ENCODE results near the gene FOXI1.
"Not testable (repeated sequence)": the region's sequence is repeated elsewhere in the genome, so short reads cannot be mapped to it uniquely, and the experiment has no call there.

The FOXI1 gene

GRCh38 chr5:170132269-170132975 lies 26.7 kb downstream of the FOXI1 start:
- no peak for DNase-seq

DNA sequence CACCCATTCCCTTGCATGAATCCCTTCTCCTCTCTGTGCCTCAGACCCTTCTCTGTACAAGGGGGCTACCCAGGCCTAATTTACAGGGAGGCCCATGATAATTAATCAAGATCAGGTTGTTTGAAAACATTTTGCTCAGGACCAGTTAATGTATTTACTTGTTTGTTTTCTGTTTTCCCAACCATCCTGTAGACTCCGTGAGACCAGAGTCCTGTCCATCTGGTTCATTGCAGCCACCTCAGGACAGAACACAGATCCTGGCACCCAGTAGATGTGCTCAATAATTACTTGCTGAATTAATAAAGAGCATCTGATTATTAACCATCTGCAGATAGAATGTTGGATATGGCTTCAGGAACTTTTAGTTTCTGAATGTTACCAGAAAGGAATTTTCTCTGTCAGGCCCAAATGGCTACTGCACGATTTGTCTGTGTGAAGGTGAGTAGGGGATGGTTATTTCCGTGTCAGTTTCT lies 27.3 kb downstream of the FOXI1 start:
- no peak for DNase-seq

DNA sequence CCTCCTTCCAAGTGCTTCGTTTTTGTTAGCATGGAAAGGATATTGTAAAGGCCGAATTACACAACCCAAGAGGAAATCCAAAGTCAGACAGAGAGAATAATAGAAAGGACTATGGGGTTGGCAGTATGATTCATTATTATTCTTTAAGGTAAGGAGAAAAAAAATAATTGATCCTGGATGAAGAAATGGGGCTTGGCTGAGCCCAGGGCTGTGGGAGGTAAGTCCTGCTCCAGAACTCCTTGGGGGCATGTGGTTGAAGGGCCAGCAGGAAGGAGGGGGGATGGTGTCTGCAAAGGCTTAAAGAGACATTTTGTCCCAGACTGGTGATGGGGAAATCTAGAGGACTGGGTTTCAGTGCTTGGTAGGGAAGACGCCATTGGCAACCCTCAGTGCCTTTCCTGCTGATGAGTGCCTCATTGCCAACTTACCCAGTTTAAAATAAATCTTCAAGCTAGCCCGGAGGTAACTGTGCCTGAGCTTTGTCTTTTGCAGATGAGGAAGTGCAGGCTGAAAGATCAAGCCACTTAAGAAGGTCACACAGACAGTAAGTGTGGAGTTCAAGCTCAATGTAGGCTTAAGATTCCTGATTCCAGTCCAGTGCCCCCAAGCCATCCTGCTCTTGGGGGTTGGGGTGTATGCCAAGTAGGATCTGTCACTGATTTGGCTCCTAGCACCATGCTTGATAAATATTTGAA lies 30.2 kb downstream of the FOXI1 start:
- no peak for DNase-seq

DNA sequence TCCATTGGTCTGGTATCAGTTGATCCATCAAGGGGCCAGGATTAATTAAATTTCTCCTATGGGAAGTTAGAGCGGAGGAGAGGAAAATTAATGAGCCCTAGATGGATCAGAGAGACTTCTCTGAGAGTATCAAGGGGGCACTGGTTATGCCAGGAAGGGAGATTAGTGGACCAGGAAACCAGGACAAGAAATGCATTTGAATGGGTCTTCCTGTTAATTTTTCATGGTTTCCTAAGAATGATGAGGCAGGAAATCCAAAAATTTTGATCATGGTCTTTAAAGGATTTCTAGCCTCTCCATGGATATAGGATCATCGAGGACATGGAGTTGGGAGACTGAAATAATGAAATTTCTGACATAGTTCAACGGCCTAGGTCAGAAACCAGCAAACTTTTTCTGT lies 30.8 kb downstream of the FOXI1 start:
- DNase-seq: no peak

- DNase-seq: no peak
Observed at GRCh38 chr5:170137694-170138214, 32.1 kb downstream of the FOXI1 start.

- DNase-seq: no peak
Observed at GRCh38 chr5:170138273-170138672, 32.6 kb downstream of the FOXI1 start.

GRCh38 chr5:170139786-170140335 lies 34.2 kb downstream of the FOXI1 start:
- no peak for DNase-seq

GRCh38 chr5:170141196-170141595 lies 35.5 kb downstream of the FOXI1 start:
- DNase-seq: not testable (repeated sequence)

DNA sequence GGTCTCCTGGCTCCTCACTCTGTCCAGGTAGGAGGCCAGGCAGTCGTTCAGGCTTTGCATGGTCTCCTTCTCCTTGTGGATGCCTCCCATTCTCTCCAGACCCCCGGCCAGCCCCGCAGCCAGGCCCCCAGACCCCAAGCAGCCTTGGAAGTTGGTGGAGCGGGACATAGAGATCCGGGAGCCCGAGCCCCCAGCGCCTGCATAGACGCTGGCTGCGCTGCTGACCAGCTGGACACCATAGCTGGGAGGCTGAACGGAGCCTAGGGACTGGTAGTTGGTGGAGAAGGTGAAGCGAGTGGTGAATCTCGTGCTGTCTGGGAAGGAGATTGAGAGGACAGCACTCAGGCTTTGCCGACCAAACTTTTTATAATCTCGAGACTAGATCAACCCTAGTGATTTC lies 35.9 kb downstream of the FOXI1 start:
- DNase-seq: no peak

DNA sequence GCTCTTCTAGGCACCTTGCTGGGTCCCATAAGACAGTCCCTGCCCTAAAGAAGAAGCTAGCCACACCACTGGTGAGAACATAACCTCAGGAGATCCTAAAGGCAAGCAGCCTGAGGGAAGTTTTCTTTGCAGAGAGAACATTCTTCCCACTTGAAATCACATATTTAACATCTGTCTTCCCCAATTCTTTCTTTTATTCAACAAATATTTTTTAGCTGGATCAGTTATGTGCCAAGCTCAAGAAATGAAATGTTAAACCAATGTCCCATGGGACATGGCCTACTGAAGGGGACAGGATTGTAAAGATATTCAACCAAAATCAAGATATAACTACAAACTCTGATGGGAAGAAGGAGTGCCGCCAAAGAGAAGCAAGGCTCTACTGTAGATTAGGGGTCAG lies 36.5 kb downstream of the FOXI1 start:
- no peak for DNase-seq

GRCh38 chr5:170143091-170143490 lies 37.4 kb downstream of the FOXI1 start:
- DNase-seq: no peak

DNA sequence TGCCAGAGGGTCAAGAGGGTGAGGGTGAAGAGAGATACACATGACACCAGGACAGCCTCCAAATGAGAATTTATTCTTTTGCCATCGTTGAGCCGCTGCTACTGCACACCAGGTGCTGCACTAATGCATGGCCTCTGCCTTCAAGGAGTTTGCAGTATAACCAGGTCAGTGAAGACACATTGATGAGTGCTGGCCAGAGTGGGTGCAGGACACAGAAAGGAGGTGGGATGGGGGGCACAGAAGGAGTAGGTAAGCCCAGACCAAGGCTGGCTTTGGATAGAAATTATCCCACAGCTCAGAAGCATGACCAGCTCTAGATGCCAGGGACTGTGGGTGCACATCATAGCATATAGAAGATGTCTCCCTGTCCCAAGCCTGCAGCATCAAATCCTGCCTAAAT lies 38.0 kb downstream of the FOXI1 start:
- DNase-seq: no peak

DNA sequence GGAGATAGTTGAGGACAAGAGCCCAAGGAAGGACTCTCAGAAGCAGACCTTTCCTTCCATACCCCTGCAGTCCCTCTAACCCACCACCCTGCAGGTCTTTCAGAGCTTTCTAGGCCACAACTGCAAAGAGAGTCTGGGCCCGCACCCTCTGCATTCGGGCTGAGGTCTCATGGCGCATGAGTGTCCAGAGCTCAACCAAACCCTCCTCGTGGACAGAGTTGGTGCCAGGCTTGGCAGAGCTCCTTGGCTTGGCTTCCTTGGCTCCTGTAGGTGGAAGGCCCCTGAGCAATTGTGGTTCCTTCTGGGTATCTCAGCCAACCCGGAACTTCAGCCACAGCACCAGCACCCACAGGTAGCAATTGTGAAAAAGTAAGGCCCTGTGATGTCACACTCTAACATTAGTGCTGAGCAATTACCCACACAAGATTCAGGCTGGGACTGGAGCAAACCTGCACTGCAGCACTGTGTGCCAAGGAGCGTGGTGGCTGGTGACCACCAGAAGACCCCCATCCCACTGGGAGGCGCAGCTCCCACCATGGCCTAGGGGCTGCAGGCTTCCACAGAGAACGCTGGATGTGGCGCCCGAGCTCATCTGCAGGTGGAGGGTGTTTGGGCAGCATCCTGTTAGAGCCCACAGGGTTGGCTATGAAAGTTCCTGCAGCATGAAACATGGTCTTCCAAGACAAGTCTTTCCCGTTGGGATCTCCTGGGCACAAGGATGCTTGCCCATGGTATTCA lies 38.8 kb downstream of the FOXI1 start:
- no peak for DNase-seq

- DNase-seq: no peak
Observed at GRCh38 chr5:170145462-170145861, 39.8 kb downstream of the FOXI1 start.

- no peak for DNase-seq
Observed at GRCh38 chr5:170147051-170147752, 41.5 kb downstream of the FOXI1 start.

GRCh38 chr5:170147753-170148264 lies 42.1 kb downstream of the FOXI1 start:
- no peak for DNase-seq

DNA sequence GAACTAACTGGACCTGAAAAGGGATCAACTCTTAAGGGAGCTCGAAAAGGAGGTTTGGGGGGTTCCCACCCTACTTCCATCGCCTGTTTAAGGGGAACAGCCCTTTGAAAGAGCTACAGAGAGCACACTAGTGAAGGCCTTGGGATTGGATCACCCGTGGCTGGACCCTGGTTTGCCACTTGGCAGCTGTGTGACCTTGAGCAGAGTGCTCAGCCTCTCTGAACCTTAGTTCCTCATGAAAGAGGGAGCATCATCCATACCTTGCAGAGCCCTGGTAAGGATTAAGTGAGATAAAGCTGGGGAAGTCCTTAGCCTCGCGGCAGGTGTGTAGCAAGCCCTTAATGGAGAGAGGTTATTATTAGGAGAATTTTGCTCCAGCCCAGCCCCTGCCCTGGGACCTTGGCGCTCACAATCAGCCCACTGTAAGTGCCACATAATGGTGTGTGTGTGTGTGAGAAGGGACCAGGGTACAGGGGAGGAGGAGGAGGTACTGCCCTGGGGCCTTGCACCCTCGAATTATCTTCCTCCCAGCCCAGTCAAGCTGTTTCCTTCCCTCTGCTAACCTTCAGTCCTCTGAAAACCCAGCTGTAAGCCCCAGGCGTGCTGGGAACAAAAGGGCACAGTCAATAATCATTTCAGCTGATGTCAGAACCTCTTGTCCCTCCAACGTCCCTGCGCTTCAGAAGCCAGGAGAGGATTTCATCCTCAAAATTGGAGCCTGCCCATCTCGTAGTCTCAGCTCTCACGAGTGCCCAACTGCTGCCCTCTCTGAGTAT lies 42.9 kb downstream of the FOXI1 start:
- DNase-seq: no peak

GRCh38 chr5:170149206-170149515 lies 43.5 kb downstream of the FOXI1 start:
- DNase-seq: no peak

DNA sequence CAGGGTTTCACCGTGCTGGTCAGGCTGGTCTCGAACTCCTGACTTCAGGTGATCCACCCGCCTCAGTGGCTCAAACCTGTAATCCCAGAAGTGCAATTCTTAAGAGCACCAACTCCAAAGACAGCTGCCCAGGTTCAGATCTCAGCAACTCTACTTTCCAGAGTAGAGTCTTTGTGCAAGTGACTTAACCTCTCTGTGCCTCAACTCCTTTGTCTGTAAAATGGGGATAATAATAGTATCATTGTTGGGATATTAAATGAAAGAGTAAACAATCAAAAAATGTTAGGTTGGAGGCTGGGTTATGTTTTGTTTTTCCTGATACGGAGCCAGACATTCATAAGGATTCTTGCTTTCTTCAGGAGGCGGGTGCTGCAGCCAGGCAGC lies 45.0 kb downstream of the FOXI1 start:
- DNase-seq: no peak

DNA sequence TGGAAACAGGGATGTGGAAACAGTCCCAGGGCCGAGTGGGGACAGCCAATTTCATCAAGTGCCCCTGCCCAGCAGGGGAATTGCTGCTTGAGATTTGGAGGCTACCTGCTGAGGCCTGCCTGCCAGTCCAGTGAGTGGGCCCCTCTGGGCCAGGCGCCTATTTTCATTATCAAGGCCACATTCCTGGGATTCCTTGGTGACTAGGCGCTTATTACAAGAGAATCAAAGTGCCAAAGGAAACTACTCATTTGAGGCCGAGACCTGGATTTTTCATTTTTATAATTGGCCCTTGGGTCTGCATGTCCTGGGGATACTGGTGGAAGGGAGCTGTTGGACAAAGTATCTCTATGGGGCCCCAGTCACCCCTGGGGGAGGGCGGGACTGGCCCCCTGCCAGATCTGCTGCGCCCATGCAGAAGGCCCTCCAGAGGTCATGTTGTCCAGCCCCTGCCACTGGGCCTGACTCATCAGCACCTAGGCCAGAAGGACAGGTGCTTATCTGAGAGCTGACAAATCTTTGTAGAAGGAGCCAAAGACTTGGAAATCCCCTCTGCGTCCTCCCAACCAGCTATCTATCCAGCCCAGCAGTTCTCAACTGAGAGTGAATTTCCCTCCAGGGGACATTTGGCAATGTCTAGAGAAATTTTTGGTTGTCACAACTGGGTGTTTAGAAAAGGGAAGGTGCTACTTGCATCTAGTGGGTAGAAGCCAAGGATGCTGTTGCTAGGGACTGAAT lies 45.6 kb downstream of the FOXI1 start:
- no peak for DNase-seq

- no peak for DNase-seq
Observed at GRCh38 chr5:170152767-170153166, 47.1 kb downstream of the FOXI1 start.
